Small intestine (tissue), 4 donors: Measurements from ENCODE around the gene HOXB2. TPM values are rescaled to one million over a fixed set of nuclear protein-coding genes. Genes with fewer than 3 reads are reported as not detected.

Experiments
- polyA plus RNA-seq, 4 donors: library from polyadenylated mRNA; stranded (reverse) in 3 of 4; unstranded in 1 of 4; fragments of 200-250 nt in 3 of 4; fragments of 120-200 nt in 1 of 4; gene quantifications; one replicate each; pipeline versions ENCODE4 v1.2.1 to v1.2.3, GENCODE V29; 2013
- donor health status: healthy with polysubstance abuse.
- donor health status: Bipolar disorder and iron deficiency.
- donor health status: healthy.

HOXB2 gene
- polyA plus RNA-seq, 4 donors = 0.89 to 9.5 (median 6.2) TPM

Other genes with a start within 250 kb of the HOXB2 start
- gene SKAP1, start 114.9 kb downstream of the HOXB2 start, polyA plus RNA-seq = 1 to 10 TPM; 1.8 to 8.1 (median 2.1) TPM
- not detected for gene HOXB1, start 14.1 kb downstream of the HOXB2 start, polyA plus RNA-seq
- gene HOXB4, start 33.2 kb upstream of the HOXB2 start, polyA plus RNA-seq = 1 to 10 TPM in 2 of 4 donors, under 1 TPM in 1, not detected in 1; 0.27 to 3.1 (median 2.2) TPM
- gene HOXB3, start 45.1 kb upstream of the HOXB2 start, polyA plus RNA-seq = 10 to 100 TPM in 1 of 4 donors, 1 to 10 TPM in 2, not detected in 1; 1.4 to 19.6 (median 5.7) TPM
- 1 to 10 TPM in 2 of 4 donors, not detected in 2; 5.8 to 9.8 TPM for gene HOXB5, start 48.7 kb upstream of the HOXB2 start, polyA plus RNA-seq
- gene HOXB6, start 59.9 kb upstream of the HOXB2 start, polyA plus RNA-seq = 10 to 100 TPM in 1 of 4 donors, 1 to 10 TPM in 2, under 1 TPM in 1; 0.45 to 17.5 (median 4.0) TPM
- 10 to 100 TPM in 1 of 4 donors, 1 to 10 TPM in 2, not detected in 1; 4.3 to 13.9 (median 4.9) TPM for gene HOXB7, start 65.9 kb upstream of the HOXB2 start, polyA plus RNA-seq
- 1 to 10 TPM in 1 of 4 donors, under 1 TPM in 1, not detected in 2; 0.12 to 2.9 TPM for gene HOXB8, start 70.2 kb upstream of the HOXB2 start, polyA plus RNA-seq
- 10 to 100 TPM in 1 of 4 donors, under 1 TPM in 2, not detected in 1; 0.07 to 16.7 (median 0.54) TPM for gene HOXB9, start 81.2 kb upstream of the HOXB2 start, polyA plus RNA-seq
- not detected for gene PRAC1, start 177.4 kb upstream of the HOXB2 start, polyA plus RNA-seq
- not detected for gene PRAC2, start 178.1 kb upstream of the HOXB2 start, polyA plus RNA-seq
- under 1 TPM in 1 of 4 donors, not detected in 3; 0.22 TPM for gene HOXB13, start 183.6 kb upstream of the HOXB2 start, polyA plus RNA-seq